C4-2B (cell line): ENCODE measurements around the gene CDK7.

Source experiments
- ZFX ChIP-seq: fragments of 450-650 bp; IDR thresholded peaks from 2 replicates; pipeline ENCODE4 v1.6.1; 2017
- TF ChIP-seq, protein P1 (sequence below): fragments of 450-650 bp; conservative IDR thresholded peaks from 2 replicates; pipeline ENCODE4 v1.5.1; 2017; ENCODE audit warnings: mild to moderate bottlenecking

DNA sequence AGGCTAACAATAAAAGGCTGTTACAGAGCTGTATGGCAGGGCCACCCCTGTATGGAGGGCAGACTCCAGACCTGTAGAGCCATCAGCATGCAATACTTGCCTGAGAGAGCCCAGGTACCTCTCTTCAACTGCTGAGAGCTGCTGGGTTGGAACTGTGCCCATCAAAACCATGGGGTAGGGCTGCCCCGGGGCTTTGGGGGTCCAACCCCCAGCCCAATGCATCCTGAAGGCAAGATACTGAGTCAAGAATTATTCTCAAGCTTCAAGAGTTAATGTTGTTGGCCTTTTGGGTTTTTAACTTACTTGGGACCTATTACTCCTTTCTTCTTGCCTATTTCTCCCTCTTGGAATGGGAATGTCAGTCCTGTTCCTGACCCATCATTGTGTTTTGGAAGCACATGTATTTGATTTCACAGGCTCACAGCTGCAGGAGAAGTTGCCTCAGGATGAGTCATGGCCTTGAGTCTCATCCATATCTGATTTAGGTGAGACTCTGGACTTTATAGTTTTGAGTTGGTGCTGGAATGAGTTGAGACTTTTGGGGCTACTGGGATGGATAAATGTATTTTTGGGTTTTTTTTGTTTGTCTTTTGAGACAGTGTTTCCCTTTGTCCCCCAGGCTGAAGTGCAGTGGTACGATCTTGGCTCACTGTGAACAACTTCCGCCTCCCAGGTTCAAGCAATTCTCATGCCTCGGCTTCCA lies 21.0 kb upstream of the CDK7 start:
- TF ChIP-seq, protein P1, sequence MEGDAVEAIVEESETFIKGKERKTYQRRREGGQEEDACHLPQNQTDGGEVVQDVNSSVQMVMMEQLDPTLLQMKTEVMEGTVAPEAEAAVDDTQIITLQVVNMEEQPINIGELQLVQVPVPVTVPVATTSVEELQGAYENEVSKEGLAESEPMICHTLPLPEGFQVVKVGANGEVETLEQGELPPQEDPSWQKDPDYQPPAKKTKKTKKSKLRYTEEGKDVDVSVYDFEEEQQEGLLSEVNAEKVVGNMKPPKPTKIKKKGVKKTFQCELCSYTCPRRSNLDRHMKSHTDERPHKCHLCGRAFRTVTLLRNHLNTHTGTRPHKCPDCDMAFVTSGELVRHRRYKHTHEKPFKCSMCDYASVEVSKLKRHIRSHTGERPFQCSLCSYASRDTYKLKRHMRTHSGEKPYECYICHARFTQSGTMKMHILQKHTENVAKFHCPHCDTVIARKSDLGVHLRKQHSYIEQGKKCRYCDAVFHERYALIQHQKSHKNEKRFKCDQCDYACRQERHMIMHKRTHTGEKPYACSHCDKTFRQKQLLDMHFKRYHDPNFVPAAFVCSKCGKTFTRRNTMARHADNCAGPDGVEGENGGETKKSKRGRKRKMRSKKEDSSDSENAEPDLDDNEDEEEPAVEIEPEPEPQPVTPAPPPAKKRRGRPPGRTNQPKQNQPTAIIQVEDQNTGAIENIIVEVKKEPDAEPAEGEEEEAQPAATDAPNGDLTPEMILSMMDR = no peak
- no peak for TF ChIP-seq ZFX
